A549 treated with ZK216348 at 1 μM for 4 hours (cell line): Measurements from ENCODE around the gene CEP170. TPM values are rescaled to one million over a fixed set of nuclear protein-coding genes. Genes with fewer than 3 reads are reported as not detected.

Experiments used
- total RNA-seq: library from RNA; stranded (reverse); fragments of 200-300 nt; extraction: Qiagen RNA extraction; gene quantifications from 5 replicates; pipeline ENCODE4 v1.2.3, GENCODE V29; 2022; ENCODE audit warnings: low read depth

CEP170 gene
- total RNA-seq = 24.8 to 46.1 TPM (median 31.2 TPM) in 5 replicates

DNA sequence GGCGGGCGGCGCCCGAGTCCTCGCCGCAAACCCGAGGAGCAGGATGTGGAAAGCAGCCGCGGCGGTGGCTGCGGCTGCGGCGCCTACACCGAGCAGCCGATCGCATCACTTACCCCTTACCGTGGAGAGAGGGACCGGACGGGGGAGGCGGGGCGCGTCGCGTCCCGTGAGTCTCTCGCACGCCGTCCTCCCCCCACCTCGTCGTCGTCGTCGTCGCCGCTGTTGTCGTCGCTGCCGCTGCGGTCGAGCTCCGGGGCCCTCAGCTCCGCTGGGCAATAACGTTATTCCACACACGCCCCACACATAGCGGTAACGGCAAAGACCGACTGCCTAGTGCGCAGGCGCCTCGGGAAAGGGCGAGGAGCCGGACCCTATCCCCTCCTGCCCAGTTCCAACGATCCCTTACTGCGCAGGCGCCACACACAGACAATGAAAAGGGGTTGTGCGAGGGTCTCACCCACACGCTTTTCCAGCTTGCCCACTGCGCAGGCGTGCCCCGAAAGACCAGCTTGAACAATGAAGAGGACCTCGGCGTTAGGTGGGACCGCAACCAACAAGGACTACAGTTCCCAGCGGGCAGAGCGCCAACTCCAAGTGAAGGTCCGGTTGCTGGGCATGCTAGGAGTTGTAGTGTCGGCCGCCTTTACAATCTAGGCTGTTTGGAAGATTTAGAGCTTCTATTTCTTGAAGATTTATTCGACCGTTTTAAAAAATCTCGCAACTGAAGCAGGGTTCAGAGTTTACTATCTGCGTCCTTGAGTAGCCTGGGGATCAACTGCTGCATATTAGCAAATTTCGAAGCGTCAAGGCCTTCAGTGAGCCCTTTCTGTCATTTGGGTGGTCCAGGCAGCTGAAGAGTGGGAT, at the start of gene CEP170:
TSS of gene CEP170 (minus strand) at position 355 of the 864 bp plus-strand sequence. CDS start 30,001 bp downstream, outside the sequence.

GRCh38 chr1:243255791-243256512, 871 bp upstream of the CEP170 start, which contains the start of gene SDCCAG8:
TSS of gene SDCCAG8 (plus strand) at chr1:243256041. CDS start at chr1:243256174, 133 bp downstream.

Other genes with a start within 250 kb of the CEP170 start
- gene SDCCAG8, start 760 bp upstream of the CEP170 start, total RNA-seq = 35.3 to 51.1 TPM (median 47.2 TPM) in 5 replicates